ENCODE measurements around the gene SF3B2.
"Not testable (repeated sequence)": the region's sequence is repeated elsewhere in the genome, so short reads cannot be mapped to it uniquely, and the experiment has no call there.

SF3B2 gene

DNA sequence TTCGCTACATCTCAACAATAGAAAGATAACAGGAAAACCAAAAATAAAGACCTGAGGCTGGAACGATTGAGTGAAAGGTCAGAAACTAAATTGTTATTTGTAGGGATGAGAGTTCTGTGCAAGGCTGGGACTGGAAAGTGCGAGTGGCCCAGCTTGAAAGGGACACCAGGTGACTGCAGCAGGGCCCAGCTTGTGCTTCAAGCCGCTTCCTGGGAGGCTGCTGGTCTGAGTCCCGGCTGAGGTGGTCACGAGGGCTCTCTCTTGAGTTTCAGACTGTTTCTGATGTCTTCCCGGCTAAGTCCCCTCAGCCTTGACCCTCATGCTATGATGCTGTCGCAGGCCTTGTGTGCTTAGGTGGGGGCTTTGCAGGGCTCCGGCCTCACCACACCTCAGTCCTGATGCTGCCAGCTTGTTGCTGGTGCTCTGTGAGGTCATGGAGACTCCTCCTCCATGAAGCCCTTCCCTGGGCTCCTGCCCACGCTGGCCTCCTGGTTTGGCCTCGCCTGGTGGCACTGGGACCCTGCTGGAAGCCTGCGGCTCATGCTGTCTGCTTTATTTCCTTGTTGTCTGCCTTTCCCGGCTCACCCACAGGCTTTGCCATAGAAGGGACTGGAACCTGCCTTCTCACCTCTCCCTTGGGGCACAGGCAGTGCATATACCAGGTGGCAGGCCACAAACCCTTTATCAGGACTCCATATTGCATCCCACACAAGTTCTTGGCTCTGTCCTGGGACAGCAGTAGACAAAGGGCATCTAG lies 45.9 kb upstream of the SF3B2 start:
- no peak overlapping the region for H2AFZ ChIP-seq
- no peak overlapping the region for H3K4me3 ChIP-seq (ENCODE audit: low read depth, low read length)
- H3K9ac ChIP-seq, result no peak overlapping the region
- no peaks in the 10 kb centered on the region for H3K4me1 ChIP-seq
- no peaks in the 10 kb centered on the region for H3K9me3 ChIP-seq (ENCODE audit: control insufficient read depth, low read length)
- no peak overlapping the region for H3K4me2 ChIP-seq (ENCODE audit: low read length)
- no peaks in the 10 kb centered on the region for H3K36me3 ChIP-seq (ENCODE audit: control insufficient read depth, insufficient read depth, low read length)
- no peaks in the 10 kb centered on the region for H3K79me2 ChIP-seq
- TF ChIP-seq, protein P1, sequence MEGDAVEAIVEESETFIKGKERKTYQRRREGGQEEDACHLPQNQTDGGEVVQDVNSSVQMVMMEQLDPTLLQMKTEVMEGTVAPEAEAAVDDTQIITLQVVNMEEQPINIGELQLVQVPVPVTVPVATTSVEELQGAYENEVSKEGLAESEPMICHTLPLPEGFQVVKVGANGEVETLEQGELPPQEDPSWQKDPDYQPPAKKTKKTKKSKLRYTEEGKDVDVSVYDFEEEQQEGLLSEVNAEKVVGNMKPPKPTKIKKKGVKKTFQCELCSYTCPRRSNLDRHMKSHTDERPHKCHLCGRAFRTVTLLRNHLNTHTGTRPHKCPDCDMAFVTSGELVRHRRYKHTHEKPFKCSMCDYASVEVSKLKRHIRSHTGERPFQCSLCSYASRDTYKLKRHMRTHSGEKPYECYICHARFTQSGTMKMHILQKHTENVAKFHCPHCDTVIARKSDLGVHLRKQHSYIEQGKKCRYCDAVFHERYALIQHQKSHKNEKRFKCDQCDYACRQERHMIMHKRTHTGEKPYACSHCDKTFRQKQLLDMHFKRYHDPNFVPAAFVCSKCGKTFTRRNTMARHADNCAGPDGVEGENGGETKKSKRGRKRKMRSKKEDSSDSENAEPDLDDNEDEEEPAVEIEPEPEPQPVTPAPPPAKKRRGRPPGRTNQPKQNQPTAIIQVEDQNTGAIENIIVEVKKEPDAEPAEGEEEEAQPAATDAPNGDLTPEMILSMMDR (IDR thresholded peaks at IDR 0.05), result no peak
- no peak overlapping the region for H3K27ac ChIP-seq
- H3K27me3 ChIP-seq (ENCODE audit: control insufficient read depth, insufficient read depth, low read length), result no peaks in the 10 kb centered on the region

DNA sequence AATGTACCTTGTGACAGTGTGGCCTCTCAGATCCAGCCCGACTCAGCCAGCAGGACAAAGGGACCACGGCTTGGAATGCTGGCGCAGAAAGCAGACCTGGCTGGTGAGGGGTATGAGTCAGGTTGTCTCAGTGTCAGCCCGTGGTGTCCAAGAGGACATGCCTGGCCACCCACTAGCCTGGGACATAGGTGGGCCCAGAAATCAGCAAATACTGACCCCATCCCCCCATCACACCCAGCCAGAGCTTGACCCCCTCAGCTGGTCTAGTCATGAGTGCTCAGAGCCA lies 45.3 kb upstream of the SF3B2 start:
- no peak overlapping the region for H3K27ac ChIP-seq
- TF ChIP-seq, protein P1 (IDR thresholded peaks at IDR 0.05), result no peak

DNA sequence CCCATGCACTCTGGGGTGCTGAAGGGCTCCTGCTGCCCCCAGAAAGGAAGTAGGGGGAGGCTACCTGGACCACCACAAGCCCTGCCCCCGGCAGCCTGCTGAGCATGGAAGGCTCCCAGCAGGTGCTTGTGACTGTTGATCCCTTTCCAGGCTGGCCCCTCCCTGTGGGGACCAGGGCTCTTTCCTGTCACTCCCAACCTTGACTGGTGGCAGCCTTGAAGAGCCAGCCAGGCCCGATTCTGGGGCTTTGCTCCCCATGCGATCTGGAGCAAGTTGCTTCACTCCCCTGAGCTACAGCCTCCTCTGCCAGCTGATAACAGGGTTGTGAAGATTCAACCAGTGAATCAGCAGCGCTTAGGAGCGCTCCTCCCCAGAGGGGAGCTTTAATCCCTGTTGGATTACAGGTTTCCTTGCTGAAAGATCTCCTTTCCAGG lies 44.9 kb upstream of the SF3B2 start:
- Histone ChIP-seq H3K4me3 (ENCODE audit: low read depth, low read length) (no peak overlapping the region), H3K79me2 (no peaks in the 10 kb centered on the region), H3K9ac (no peak overlapping the region), H3K27me3 (ENCODE audit: control insufficient read depth, insufficient read depth, low read length) (no peaks in the 10 kb centered on the region), H3K36me3 (ENCODE audit: control insufficient read depth, insufficient read depth, low read length) (no peaks in the 10 kb centered on the region), H3K9me3 (ENCODE audit: control insufficient read depth, low read length) (no peaks in the 10 kb centered on the region), H3K4me2 (ENCODE audit: low read length) (no peak overlapping the region), H3K27ac (no peak overlapping the region), H3K4me1 (peaks cover 3% of the 10 kb centered on the region), H2AFZ (no peak overlapping the region)
- TF ChIP-seq, protein P1 (IDR thresholded peaks at IDR 0.05), result no peak

More for the DNA sequence above, 45.3 kb upstream of the SF3B2 start:
- no peak overlapping the region for H3K4me2 ChIP-seq (ENCODE audit: low read length)
- H2AFZ ChIP-seq, result no peak overlapping the region
- H3K79me2 ChIP-seq, result no peaks in the 10 kb centered on the region
- H3K9ac ChIP-seq, result no peak overlapping the region
- peaks cover 3% of the 10 kb centered on the region for H3K4me1 ChIP-seq
- no peaks in the 10 kb centered on the region for H3K27me3 ChIP-seq (ENCODE audit: control insufficient read depth, insufficient read depth, low read length)
- no peaks in the 10 kb centered on the region for H3K36me3 ChIP-seq (ENCODE audit: control insufficient read depth, insufficient read depth, low read length)
- H3K4me3 ChIP-seq (ENCODE audit: low read depth, low read length), result no peak overlapping the region
- H3K9me3 ChIP-seq (ENCODE audit: control insufficient read depth, low read length), result no peaks in the 10 kb centered on the region

DNA sequence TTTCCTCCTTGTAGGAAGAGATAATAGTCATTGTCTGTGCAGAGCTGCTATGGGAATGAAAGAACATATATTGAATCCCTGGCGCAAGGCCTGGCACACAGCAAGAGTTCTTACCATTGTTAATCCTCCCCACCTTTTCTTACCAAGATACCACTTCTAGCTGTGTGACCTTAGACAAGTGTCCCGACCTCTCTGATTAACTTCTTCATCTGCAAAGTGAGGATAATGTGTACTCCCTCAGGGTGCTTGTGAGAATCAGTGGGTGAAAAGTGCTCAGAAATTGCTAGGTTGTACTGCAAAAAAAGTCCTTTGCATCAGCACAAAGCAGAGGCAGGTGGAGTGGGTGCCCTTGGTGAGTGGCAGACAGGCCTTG lies 44.1 kb upstream of the SF3B2 start:
- TF ChIP-seq, protein P1 (IDR thresholded peaks at IDR 0.05), result no peak
- Histone ChIP-seq H3K27ac (peak overlapping the region; percentile 69), H3K27me3 (ENCODE audit: control insufficient read depth, insufficient read depth, low read length) (no peaks in the 10 kb centered on the region), H3K4me3 (ENCODE audit: low read depth, low read length) (no peak overlapping the region), H3K9me3 (ENCODE audit: control insufficient read depth, low read length) (no peaks in the 10 kb centered on the region), H3K4me1 (peaks cover 3% of the 10 kb centered on the region), H2AFZ (peak overlapping the region; percentile 80), H3K9ac (no peak overlapping the region), H3K79me2 (no peaks in the 10 kb centered on the region), H3K4me2 (ENCODE audit: low read length) (no peak overlapping the region), H3K36me3 (ENCODE audit: control insufficient read depth, insufficient read depth, low read length) (no peaks in the 10 kb centered on the region)

DNA sequence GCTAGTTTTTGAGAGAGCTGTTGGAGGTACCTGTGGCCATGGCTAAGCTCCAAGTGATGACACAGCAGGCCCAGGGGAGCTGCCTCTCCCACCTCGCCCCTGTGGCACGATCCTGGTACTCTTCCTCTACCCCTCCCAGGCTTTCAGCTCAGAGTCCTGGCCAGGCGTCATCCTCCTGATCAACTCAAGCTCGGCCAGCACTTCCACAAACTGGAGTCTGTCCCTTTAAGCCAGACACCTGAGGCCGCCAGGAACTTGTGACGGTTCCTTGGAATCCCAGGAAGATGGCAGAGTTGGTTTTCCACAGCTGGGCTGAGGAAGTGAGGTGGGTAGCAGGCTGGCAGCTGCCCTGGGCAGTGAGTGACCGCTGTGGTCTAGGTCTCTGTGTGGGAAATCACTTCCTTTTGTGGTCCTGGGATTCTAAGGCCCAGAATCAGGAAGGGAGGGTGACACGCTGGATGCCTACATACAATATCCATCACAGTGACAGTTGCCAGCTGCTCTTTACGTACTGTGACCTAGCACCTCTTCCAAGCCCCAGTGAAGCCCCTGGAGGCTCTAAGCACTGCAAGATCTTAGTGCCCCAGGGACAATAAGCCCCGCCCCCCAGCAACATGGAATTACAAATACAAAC lies 43.6 kb upstream of the SF3B2 start:
- Histone ChIP-seq H3K4me1 (peaks cover 3% of the 10 kb centered on the region), H3K27ac (peak overlapping the region; percentile 69), H2AFZ (peak overlapping the region; percentile 80), H3K36me3 (ENCODE audit: control insufficient read depth, insufficient read depth, low read length) (no peaks in the 10 kb centered on the region), H3K79me2 (no peaks in the 10 kb centered on the region), H3K4me2 (ENCODE audit: low read length) (peak overlapping the region; percentile 44), H3K27me3 (ENCODE audit: control insufficient read depth, insufficient read depth, low read length) (no peaks in the 10 kb centered on the region), H3K9ac (no peak overlapping the region), H3K9me3 (ENCODE audit: control insufficient read depth, low read length) (no peaks in the 10 kb centered on the region), H3K4me3 (ENCODE audit: low read depth, low read length) (no peak overlapping the region)
- TF ChIP-seq, protein P1 (IDR thresholded peaks at IDR 0.05), result no peak

DNA sequence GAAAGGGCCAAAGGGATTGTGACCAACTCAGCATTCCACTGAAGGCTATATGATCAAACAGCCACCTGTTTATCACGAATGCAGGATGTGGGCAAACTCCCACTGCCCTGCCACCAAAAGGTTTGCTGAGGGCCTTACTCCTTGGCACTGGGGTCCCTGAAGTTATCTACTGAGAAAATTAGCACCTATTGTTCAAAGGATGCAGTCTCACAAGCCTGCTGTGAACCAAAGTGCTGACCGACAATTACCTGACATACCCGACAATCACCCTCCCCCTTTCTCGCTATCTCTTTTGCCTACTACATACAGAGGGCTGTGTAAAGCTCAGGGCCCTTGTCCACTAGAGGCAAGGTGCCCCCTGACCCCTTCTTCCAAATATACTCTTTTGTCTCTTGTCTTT lies 42.1 kb upstream of the SF3B2 start:
- not testable (repeated sequence) for H3K9ac ChIP-seq; H3K9me3 ChIP-seq (ENCODE audit: control insufficient read depth, low read length)

More for the DNA sequence above, 42.1 kb upstream of the SF3B2 start:
- not testable (repeated sequence) for H3K4me1 ChIP-seq; H3K4me2 ChIP-seq (ENCODE audit: low read length); H3K27ac ChIP-seq; H2AFZ ChIP-seq; H3K4me3 ChIP-seq (ENCODE audit: low read depth, low read length); H3K27me3 ChIP-seq (ENCODE audit: control insufficient read depth, insufficient read depth, low read length); H3K36me3 ChIP-seq (ENCODE audit: control insufficient read depth, insufficient read depth, low read length); H3K79me2 ChIP-seq
